GM12875 (cell line): ENCODE results near the gene MAGI2.

Experiments used
- H3K4me3 ChIP-seq: one replicate; pipeline ENCODE4 v1.5.1; 2011; ENCODE audit warnings: low read depth, low read length, control low read depth
- CTCF ChIP-seq: IDR thresholded peaks from 2 replicates; pipeline ENCODE4 v1.5.1; 2011; ENCODE audit warnings: low read depth, mild to moderate bottlenecking, control low read depth, inconsistent platforms, low read length, moderate library complexity, borderline replicate concordance; ENCODE audit not compliant: insufficient read depth

The MAGI2 gene

GRCh38 chr7:79118143-79118542 is 335.3 kb downstream of the MAGI2 start:
- TF ChIP-seq CTCF, result no peak
- no peak overlapping the region for H3K4me3 ChIP-seq

- no peak for TF ChIP-seq CTCF
- H3K4me3 ChIP-seq, result no peak overlapping the region
Measured at GRCh38 chr7:79096361-79096805, 357.1 kb downstream of the MAGI2 start.

- no peak for TF ChIP-seq CTCF
- H3K4me3 ChIP-seq, result no peak overlapping the region
Measured at GRCh38 chr7:79093421-79093820, 360.0 kb downstream of the MAGI2 start.

GRCh38 chr7:79091661-79092060 is 361.8 kb downstream of the MAGI2 start:
- H3K4me3 ChIP-seq, result no peak overlapping the region
- no peak for TF ChIP-seq CTCF

GRCh38 chr7:79091011-79091410 is 362.5 kb downstream of the MAGI2 start:
- no peak overlapping the region for H3K4me3 ChIP-seq
- TF ChIP-seq CTCF, result no peak

- no peak for TF ChIP-seq CTCF
- no peak overlapping the region for H3K4me3 ChIP-seq
Measured at GRCh38 chr7:79090543-79090942, 362.9 kb downstream of the MAGI2 start.

GRCh38 chr7:79084423-79084822 is 369.0 kb downstream of the MAGI2 start:
- no peak for TF ChIP-seq CTCF
- no peak overlapping the region for H3K4me3 ChIP-seq
